DMS79 (cell line): ENCODE measurements around the gene AEBP2.

ENCODE experiments used
- DNase-seq: peaks from one replicate; lab custom pipeline; 2025; lab: John Stamatoyannopoulos, UW

Gene AEBP2

GRCh38 chr12:19553175-19553574 lies 113.9 kb downstream of the AEBP2 start:
- DNase-seq, result no peak

GRCh38 chr12:19561411-19561961 lies 122.2 kb downstream of the AEBP2 start:
- DNase-seq, result no peak
